HL-60 (cell line): Measurements from ENCODE around the gene ATL3.
"Not testable (repeated sequence)": the region's sequence is repeated elsewhere in the genome, so short reads cannot be mapped to it uniquely, and the experiment has no call there.

ENCODE experiments used
- DNase-seq, 2 experiments: peaks; one replicate each; pipeline ENCODE4 v3.0.0-alpha.2; 2010 to 2020; ENCODE audit warnings: low read depth in 1 of 2, low spot score in 1 of 2
- H3K27ac ChIP-seq: fragments of 250-450 bp; sonication (Bioruptor Pico); replicated peaks from 2 replicates; pipeline ENCODE4 v1.5.1; 2020; ENCODE audit warnings: mild to moderate bottlenecking, moderate library complexity
- H3K27me3 ChIP-seq: fragments of 250-450 bp; sonication (Bioruptor Pico); 2 replicates; pipeline ENCODE4 v1.5.1; 2021; ENCODE audit warnings: mild to moderate bottlenecking, moderate library complexity; ENCODE audit not compliant: insufficient read depth, poor library complexity, severe bottlenecking
- H3K4me3 ChIP-seq: replicated peaks from 2 replicates; pipeline ENCODE4 v1.5.1; 2011; ENCODE audit warnings: mild to moderate bottlenecking, control low read depth, low read length; ENCODE audit not compliant: insufficient read depth
- GABPA ChIP-seq: IDR thresholded peaks from 2 replicates; pipeline ENCODE4 v1.6.1; 2012; ENCODE audit warnings: low read depth
- POLR2AphosphoS5 ChIP-seq: IDR thresholded peaks from 2 replicates; pipeline ENCODE4 v1.6.1; 2012; ENCODE audit warnings: low read depth
- SPI1 ChIP-seq: IDR thresholded peaks from 2 replicates; pipeline ENCODE4 v1.6.1; 2012; ENCODE audit warnings: low read depth, mild to moderate bottlenecking, borderline replicate concordance
- TF ChIP-seq, protein P1 (sequence below): IDR thresholded peaks from one replicate; pipeline ENCODE4 v1.5.1; 2011; ENCODE audit warnings: low read length, control low read depth, inconsistent platforms; ENCODE audit not compliant: insufficient read depth
- TF ChIP-seq, protein P2 (sequence below): IDR thresholded peaks from 2 replicates; pipeline ENCODE4 v1.6.1; 2012; ENCODE audit warnings: low read depth; ENCODE audit not compliant: insufficient replicate concordance

The ATL3 gene

DNA sequence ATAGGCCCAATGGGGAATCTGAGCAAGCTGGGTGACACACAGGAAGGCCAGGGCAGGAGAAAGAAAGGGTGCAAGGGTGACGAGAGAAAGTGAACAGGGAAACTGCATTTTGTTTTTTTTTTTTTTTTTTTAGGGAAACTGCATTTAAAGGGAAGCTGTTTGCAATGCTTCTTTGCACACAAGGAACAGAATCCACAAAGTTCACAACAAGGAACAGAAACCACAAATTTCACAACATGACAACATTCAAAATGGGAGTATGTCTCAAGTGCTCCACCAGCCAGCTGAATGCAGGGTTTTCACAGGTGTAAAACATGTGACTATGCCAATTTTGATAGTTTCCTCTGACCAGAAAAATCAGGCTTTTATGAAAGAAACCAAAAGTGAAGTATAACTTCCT is 50.1 kb downstream of the ATL3 start:
- TF ChIP-seq, protein P1, sequence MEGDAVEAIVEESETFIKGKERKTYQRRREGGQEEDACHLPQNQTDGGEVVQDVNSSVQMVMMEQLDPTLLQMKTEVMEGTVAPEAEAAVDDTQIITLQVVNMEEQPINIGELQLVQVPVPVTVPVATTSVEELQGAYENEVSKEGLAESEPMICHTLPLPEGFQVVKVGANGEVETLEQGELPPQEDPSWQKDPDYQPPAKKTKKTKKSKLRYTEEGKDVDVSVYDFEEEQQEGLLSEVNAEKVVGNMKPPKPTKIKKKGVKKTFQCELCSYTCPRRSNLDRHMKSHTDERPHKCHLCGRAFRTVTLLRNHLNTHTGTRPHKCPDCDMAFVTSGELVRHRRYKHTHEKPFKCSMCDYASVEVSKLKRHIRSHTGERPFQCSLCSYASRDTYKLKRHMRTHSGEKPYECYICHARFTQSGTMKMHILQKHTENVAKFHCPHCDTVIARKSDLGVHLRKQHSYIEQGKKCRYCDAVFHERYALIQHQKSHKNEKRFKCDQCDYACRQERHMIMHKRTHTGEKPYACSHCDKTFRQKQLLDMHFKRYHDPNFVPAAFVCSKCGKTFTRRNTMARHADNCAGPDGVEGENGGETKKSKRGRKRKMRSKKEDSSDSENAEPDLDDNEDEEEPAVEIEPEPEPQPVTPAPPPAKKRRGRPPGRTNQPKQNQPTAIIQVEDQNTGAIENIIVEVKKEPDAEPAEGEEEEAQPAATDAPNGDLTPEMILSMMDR: no peak
- TF ChIP-seq SPI1 (peak; percentile 15; the same call in 1 of the 2 replicates), GABPA (no peak), POLR2AphosphoS5 (peak; percentile 53; the same call in 1 of the 2 replicates)
- TF ChIP-seq, protein P2, sequence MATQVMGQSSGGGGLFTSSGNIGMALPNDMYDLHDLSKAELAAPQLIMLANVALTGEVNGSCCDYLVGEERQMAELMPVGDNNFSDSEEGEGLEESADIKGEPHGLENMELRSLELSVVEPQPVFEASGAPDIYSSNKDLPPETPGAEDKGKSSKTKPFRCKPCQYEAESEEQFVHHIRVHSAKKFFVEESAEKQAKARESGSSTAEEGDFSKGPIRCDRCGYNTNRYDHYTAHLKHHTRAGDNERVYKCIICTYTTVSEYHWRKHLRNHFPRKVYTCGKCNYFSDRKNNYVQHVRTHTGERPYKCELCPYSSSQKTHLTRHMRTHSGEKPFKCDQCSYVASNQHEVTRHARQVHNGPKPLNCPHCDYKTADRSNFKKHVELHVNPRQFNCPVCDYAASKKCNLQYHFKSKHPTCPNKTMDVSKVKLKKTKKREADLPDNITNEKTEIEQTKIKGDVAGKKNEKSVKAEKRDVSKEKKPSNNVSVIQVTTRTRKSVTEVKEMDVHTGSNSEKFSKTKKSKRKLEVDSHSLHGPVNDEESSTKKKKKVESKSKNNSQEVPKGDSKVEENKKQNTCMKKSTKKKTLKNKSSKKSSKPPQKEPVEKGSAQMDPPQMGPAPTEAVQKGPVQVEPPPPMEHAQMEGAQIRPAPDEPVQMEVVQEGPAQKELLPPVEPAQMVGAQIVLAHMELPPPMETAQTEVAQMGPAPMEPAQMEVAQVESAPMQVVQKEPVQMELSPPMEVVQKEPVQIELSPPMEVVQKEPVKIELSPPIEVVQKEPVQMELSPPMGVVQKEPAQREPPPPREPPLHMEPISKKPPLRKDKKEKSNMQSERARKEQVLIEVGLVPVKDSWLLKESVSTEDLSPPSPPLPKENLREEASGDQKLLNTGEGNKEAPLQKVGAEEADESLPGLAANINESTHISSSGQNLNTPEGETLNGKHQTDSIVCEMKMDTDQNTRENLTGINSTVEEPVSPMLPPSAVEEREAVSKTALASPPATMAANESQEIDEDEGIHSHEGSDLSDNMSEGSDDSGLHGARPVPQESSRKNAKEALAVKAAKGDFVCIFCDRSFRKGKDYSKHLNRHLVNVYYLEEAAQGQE: no peak
- H3K27ac ChIP-seq: no peak overlapping the region
- peak; percentile 77 to 81 for DNase-seq
- no peaks in the 10 kb centered on the region for H3K27me3 ChIP-seq
- no peak overlapping the region for H3K4me3 ChIP-seq

DNA sequence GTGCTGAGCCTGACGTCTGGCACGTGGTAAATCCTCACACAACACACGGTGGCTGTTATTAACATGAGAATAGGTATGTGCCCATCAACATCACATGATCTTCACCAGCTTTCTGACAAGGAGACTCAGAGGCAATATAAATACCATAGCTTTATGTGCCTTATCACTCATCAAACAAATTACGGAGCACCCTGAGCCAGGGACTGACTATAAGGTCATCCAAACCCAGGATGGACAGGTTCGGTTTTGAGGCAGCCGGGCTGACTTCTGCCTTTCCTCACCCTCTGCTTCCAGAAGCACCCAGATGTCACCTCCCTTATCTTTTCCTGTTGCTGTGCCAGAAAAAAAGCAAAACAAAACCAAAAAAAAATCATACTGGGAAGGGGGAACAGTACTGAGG is 51.2 kb downstream of the ATL3 start:
- H3K27me3 ChIP-seq: no peaks in the 10 kb centered on the region
- no peak for DNase-seq
- H3K4me3 ChIP-seq: no peak overlapping the region
- no peak overlapping the region for H3K27ac ChIP-seq
- TF ChIP-seq, protein P1: no peak
- no peak for TF ChIP-seq SPI1
- TF ChIP-seq, protein P2: no peak
- TF ChIP-seq GABPA: no peak
- no peak for TF ChIP-seq POLR2AphosphoS5

DNA sequence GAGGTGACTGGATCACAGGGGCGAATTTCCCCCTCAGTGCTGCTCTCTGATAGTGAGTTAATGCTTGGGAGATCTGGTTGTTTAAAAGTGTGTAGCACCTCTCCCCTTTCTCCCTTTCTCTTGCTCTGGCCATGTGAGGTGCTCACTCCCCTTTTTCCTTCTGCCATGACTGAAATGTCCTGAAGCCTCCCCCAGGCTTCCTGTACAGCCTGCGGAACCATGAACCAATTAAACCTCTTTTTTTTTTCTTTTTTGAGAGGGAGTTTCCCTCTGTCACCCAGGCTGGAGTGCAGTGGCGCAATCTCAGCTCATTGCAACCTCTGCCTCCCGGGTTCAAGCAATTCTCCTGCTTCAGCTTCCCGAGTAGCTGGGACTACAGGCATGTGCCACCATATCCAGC is 53.5 kb downstream of the ATL3 start:
- DNase-seq, H3K27ac ChIP-seq: not testable (repeated sequence)
- peaks cover 20% of the 10 kb centered on the region for H3K27me3 ChIP-seq

DNA sequence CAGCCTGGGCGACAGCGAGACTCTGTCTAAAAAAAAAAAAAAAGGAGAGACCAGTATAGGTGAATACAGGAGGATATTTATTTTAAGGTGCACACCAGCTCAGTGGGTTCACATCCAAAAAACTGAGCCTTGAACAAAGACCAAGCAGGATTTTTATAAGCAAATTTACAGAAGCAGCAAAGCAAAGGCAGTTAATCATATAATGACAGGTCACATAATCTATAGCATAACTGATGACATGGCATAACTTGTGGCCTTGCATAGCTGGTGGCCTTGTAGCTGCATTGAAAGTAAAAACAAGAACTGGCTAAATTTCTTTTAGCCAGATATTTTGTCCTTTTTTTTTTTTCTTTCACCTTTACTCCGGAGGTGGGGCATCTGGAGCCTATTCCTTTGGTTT is 54.2 kb downstream of the ATL3 start:
- peaks cover 20% of the 10 kb centered on the region for H3K27me3 ChIP-seq
- H3K27ac ChIP-seq: no peak overlapping the region
- TF ChIP-seq POLR2AphosphoS5 (no peak), SPI1 (no peak), GABPA (no peak)
- TF ChIP-seq, protein P1: no peak
- TF ChIP-seq, protein P2: no peak
- H3K4me3 ChIP-seq: no peak overlapping the region
- no peak for DNase-seq

More for the DNA sequence above, 53.5 kb downstream of the ATL3 start:
- not testable (repeated sequence) for H3K4me3 ChIP-seq
